Retinal pigment epithelial cell (primary cell): ENCODE measurements around the gene MTX1.
"Not testable (repeated sequence)": the region's sequence is repeated elsewhere in the genome, so short reads cannot be mapped to it uniquely, and the experiment has no call there.

ENCODE experiments used
- DNase-seq: peaks from one replicate; pipeline ENCODE4 v3.0.0-alpha.2; 2010; ENCODE audit warnings: low read depth
- H3K4me3 ChIP-seq: 2 replicates; pipeline ENCODE4 v1.5.1; 2011; ENCODE audit warnings: mild to moderate bottlenecking, low read length, control low read depth, moderate library complexity
- CTCF ChIP-seq: conservative IDR thresholded peaks from 2 replicates; pipeline ENCODE4 v1.5.1; 2011; ENCODE audit warnings: low read depth, low read length, control low read depth, inconsistent platforms

Gene MTX1

DNA sequence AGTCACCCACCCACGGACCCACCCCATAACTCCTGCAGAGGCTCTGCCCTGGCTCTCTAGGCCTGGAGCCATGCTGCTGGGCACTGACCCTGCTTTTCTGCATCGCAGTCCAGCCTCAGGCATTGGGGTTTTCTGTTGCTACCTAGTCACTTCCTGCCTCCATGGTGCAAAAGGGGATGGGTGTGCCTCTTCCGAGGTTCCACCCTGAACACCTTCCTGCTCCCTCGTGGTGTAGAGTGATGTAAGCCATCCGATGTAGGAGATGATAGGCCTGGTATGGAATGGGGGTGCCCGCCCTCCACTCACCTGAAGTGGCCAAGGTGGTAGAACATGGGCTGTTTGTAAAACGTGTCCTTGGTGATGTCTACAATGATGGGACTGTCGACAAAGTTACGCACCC, 26.9 kb downstream of the MTX1 start:
- DNase-seq, H3K4me3 ChIP-seq: not testable (repeated sequence)

DNA sequence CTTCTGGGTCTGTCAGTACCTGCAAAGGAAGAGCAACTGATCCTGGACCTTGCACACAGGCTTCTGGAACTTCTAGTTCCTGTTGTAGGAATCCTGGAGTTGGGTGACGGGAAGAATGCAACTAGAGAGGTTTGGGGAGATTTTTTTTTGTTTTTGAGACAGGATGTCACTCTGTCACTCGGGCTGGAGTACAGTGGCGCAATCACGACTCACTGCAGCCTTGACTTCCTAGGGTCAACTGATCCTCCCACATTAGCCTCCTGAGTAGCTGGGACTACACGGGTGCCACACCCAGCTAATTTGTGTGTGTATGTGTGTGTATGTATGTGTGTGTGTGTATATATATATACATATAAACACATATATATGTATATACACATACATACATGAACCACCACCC, 28.0 kb downstream of the MTX1 start:
- H3K4me3 ChIP-seq = no peak overlapping the region
- DNase-seq = no peak
- no peak for TF ChIP-seq CTCF

DNA sequence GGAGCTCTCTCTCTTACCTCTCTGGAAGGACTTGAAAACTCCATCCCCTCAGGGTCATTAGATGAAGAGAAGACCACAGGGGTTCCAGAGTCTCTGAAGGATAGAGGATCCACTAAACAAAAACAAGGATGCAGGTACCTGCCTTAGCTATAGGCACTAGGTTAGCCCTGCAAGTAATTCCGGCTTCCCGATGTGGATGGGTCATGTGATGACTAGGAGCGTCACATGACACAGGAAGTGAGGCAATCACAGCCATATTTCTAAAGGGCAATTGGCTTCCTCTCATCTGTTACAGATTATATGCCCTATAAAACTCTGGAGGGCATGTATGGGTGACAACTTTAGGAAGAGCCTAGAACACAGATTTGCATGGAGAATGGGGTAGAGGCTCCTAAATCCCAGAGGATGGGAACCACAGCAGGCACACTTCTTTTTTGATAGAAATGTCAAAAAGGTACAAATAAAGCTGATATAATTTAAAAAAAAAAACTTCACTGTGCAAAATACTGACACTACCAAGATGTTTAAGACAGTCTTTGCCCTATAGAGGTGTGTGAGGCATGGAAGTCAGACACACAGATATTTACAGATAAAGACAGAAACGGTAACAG, 32.7 kb downstream of the MTX1 start:
- H3K4me3 ChIP-seq = peak overlapping the region; percentile 47
- DNase-seq = no peak
- TF ChIP-seq CTCF = no peak

- no peak for TF ChIP-seq CTCF
- DNase-seq = no peak
- H3K4me3 ChIP-seq = no peak overlapping the region
Observed at GRCh38 chr1:155241841-155242264, 33.4 kb downstream of the MTX1 start.

DNA sequence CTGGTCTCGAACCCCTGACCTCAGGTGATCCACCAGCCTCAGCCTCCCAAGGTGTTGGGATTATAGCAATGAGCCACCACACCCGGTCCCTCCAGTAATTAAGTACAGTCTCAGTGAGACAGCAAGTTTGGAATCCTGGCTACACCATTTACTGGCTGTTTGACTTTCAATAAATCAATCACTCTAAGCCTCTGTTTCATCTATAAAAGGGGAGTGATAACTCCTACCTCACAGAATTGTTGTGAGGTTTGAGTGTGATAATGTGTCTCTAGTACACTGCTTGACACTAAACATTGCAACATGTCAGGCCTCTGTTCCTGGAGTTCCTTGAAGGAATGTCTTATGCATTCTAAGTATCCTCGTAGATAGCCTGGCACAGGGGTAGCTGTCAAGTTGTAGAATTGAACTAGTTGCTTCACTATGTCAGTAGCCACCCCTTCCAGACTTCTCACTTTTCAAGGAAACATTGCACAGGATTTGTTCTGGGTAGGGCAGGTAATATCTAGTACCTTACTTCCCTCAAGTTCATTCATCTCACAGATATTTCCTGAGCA, 34.4 kb downstream of the MTX1 start:
- peak overlapping the region; percentile 59 for H3K4me3 ChIP-seq
- DNase-seq = no peak
- TF ChIP-seq CTCF = no peak

GRCh38 chr1:155244368-155245162, 36.1 kb downstream of the MTX1 start:
- peak overlapping the region; percentile 59 for H3K4me3 ChIP-seq
- DNase-seq = peak; percentile 98
- TF ChIP-seq CTCF = peak; percentile 14

- H3K4me3 ChIP-seq = peak overlapping the region; percentile 59
- TF ChIP-seq CTCF = no peak
- DNase-seq = no peak
Observed at GRCh38 chr1:155245163-155245524, 36.6 kb downstream of the MTX1 start.

- not testable (repeated sequence) for DNase-seq, H3K4me3 ChIP-seq
Observed at GRCh38 chr1:155246796-155247195, 38.3 kb downstream of the MTX1 start.
